Liver (tissue), 9 donors: ENCODE results near the gene GAD1. TPM values are rescaled to one million over a fixed set of nuclear protein-coding genes. Genes with fewer than 3 reads are reported as not detected.

Experiments
- DNase-seq: peaks from one replicate; pipeline ENCODE4 v3.0.0-alpha.2; 2017; ENCODE audit warnings: low spot score
- H3K27ac ChIP-seq, 2 donors: one replicate each; pipeline ENCODE4 v1.7.0; 2013; ENCODE audit warnings: inconsistent platforms in 2 of 2, low read length in 2 of 2, control low read depth in 1 of 2, low read depth in 1 of 2, mild to moderate bottlenecking in 1 of 2
- H3K27me3 ChIP-seq, 4 donors: one replicate each; pipeline versions ENCODE4 v1.6.1 to v1.7.0; 2013; ENCODE audit warnings: low read length in 3 of 4, inconsistent platforms in 1 of 4, mild to moderate bottlenecking in 1 of 4, moderate library complexity in 1 of 4; ENCODE audit not compliant: control insufficient read depth in 4 of 4, insufficient read depth in 4 of 4
- H3K36me3 ChIP-seq, 4 donors: one replicate each; pipeline versions ENCODE4 v1.6.1 to v1.7.0; 2013; ENCODE audit warnings: low read length in 3 of 4, mild to moderate bottlenecking in 3 of 4, low read depth in 1 of 4, moderate library complexity in 1 of 4; ENCODE audit not compliant: control insufficient read depth in 4 of 4, insufficient read depth in 3 of 4
- H3K4me1 ChIP-seq, 4 donors: one replicate each; pipeline versions ENCODE4 v1.6.1 to v1.7.0; 2013; ENCODE audit warnings: low read length in 3 of 4, mild to moderate bottlenecking in 3 of 4, moderate library complexity in 1 of 4; ENCODE audit not compliant: control insufficient read depth in 4 of 4, insufficient read depth in 4 of 4
- H3K4me3 ChIP-seq, 3 donors: one replicate each; pipeline versions ENCODE4 v1.6.1 to v1.7.0; 2013; ENCODE audit warnings: low read length in 3 of 3, control low read depth in 1 of 3, low read depth in 1 of 3, mild to moderate bottlenecking in 1 of 3
- H3K9ac ChIP-seq, 2 donors: one replicate each; pipeline ENCODE4 v1.7.0; 2013; ENCODE audit warnings: low read length in 2 of 2, mild to moderate bottlenecking in 2 of 2, moderate library complexity in 2 of 2, control low read depth in 1 of 2, low read depth in 1 of 2
- H3K9me3 ChIP-seq, 4 donors: one replicate each; pipeline versions ENCODE4 v1.6.1 to v1.7.0; 2013; ENCODE audit warnings: low read length in 3 of 4; ENCODE audit not compliant: control insufficient read depth in 4 of 4
- EGR1 ChIP-seq, 2 donors: IDR thresholded peaks; 2 replicates each; pipeline ENCODE4 v1.6.1; 2016 to 2018; ENCODE audit warnings: antibody characterized with exemption in 2 of 2, low read depth in 2 of 2
- FOXA1 ChIP-seq: IDR thresholded peaks from 2 replicates; pipeline ENCODE4 v1.6.1; 2016; ENCODE audit warnings: antibody characterized with exemption
- FOXA2 ChIP-seq: IDR thresholded peaks from 2 replicates; pipeline ENCODE4 v1.6.1; 2016; ENCODE audit warnings: antibody characterized with exemption
- GABPA ChIP-seq, 2 donors: IDR thresholded peaks in 1 of 2; conservative IDR thresholded peaks in 1 of 2; 2 replicates each; pipeline ENCODE4 v1.6.1; 2016; ENCODE audit warnings: antibody characterized with exemption in 2 of 2, mild to moderate bottlenecking in 1 of 2, moderate library complexity in 1 of 2
- HNF4A ChIP-seq, 2 donors: conservative IDR thresholded peaks; 2 replicates each; pipeline ENCODE4 v1.6.1; 2016; ENCODE audit warnings: antibody characterized with exemption in 2 of 2, mild to moderate bottlenecking in 2 of 2
- HNF4G ChIP-seq: IDR thresholded peaks from 2 replicates; pipeline ENCODE4 v1.6.1; 2016; ENCODE audit warnings: antibody characterized with exemption
- JUND ChIP-seq, 2 donors: IDR thresholded peaks; 2 replicates each; pipeline ENCODE4 v1.6.1; 2016; ENCODE audit warnings: antibody characterized with exemption in 2 of 2
- NR2F2 ChIP-seq: IDR thresholded peaks from 2 replicates; pipeline ENCODE4 v1.6.1; 2016; ENCODE audit warnings: antibody characterized with exemption
- RAD21 ChIP-seq, 2 donors: IDR thresholded peaks; 2 replicates each; pipeline ENCODE4 v1.6.1; 2016; ENCODE audit warnings: antibody characterized with exemption in 2 of 2, mild to moderate bottlenecking in 2 of 2
- RXRA ChIP-seq, 2 donors: IDR thresholded peaks; 2 replicates each; pipeline ENCODE4 v1.6.1; 2017 to 2018; ENCODE audit warnings: antibody characterized with exemption in 2 of 2, mild to moderate bottlenecking in 1 of 2
- SP1 ChIP-seq: IDR thresholded peaks from 2 replicates; pipeline ENCODE4 v1.6.1; 2018; ENCODE audit warnings: antibody characterized with exemption, mild to moderate bottlenecking
- TAF1 ChIP-seq: conservative IDR thresholded peaks from 2 replicates; pipeline ENCODE4 v1.6.1; 2016; ENCODE audit warnings: antibody characterized with exemption, mild to moderate bottlenecking
- YY1 ChIP-seq: IDR thresholded peaks from 2 replicates; pipeline ENCODE4 v1.6.1; 2016; ENCODE audit warnings: antibody characterized with exemption, mild to moderate bottlenecking
- WGBS: extraction: QIAGEN DNeasy Blood & Tissue Kit; methylation state at CpG from one replicate; pipeline ENCODE4 v1.1.7; 2013; 5-methylcytosine and 5-hydroxymethylcytosine counted together
- polyA plus RNA-seq, 2 donors: library from polyadenylated mRNA; stranded (reverse) in 1 of 2; unstranded in 1 of 2; fragments of 200-250 nt in 1 of 2; fragments of >200 nt in 1 of 2; fragmentation: Nextera tagmentation in 1 of 2; extraction: Ambion mirVana in 1 of 2; gene quantifications; one replicate each; pipeline versions ENCODE4 v1.2.1 to v1.2.3, GENCODE V29; 2013 to 2015
- total RNA-seq, 2 donors: library from RNA; depleted of rRNA; stranded (reverse); fragments of >200 nt; gene quantifications; one replicate each; pipeline ENCODE4 v1.2.3, GENCODE V29; 2014
- TF ChIP-seq, protein P1 (sequence below): IDR thresholded peaks from 2 replicates; pipeline ENCODE4 v1.6.1; 2016; ENCODE audit warnings: antibody characterized with exemption
- TF ChIP-seq, protein P2 (sequence below): fragments of 150-350 bp; IDR thresholded peaks from 2 replicates; pipeline ENCODE4 v1.5.1; 2017; ENCODE audit warnings: improper control_type of control experiment, low read depth, low read length; ENCODE audit not compliant: missing input control
- TF ChIP-seq, protein P3 (sequence below): IDR thresholded peaks from 2 replicates; pipeline ENCODE4 v1.6.1; 2016; ENCODE audit warnings: antibody characterized with exemption
- TF ChIP-seq, protein P4 (sequence below): IDR thresholded peaks from 2 replicates; pipeline ENCODE4 v1.6.1; 2016; ENCODE audit warnings: antibody characterized with exemption
- TF ChIP-seq, protein P5 (sequence below): IDR thresholded peaks from 2 replicates; pipeline ENCODE4 v1.6.1; 2016; ENCODE audit warnings: antibody characterized with exemption, mild to moderate bottlenecking
- donor health status: healthy.
- donor health status: healthy.
- donor health status: healthy.
- donor health status: healthy.
- donor health status: healthy.

GAD1 gene
- total and polyA plus RNA-seq, 4 donors: 0.08 to 0.19 TPM; not detected in 2

DNA sequence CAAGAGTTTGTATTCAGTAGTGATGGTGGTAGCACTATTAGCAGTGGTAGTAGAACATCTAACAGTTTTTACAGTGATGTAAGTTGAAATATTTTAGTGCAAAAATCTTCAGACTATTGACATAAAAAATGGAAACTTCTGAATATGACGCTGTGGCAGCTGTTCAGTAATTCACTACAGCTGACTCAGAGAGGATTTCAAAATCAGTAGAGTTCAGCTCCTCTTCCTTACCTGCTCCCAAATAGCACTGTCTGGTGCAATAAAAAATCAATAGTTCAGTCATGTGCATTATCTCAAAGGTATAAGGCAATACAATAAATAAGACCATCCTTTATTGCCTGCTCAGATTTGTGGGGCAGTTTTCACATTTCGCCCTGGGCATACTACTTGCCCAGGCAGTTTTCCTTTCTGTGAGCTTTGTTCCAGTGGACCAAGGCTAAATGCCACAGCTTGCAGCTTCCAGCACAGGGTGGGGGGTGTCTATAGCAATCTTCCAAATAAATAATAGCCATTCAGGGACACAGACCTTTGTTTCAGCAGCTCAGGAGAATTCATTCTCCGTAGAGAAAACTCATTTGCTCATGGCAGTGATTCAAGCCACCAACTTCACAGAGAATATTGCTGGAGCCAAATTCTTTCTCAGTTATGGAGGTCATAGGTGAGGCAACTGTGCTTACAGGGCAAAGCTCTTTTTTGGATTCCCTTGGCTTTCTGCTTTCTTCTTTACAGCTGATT is 78.5 kb downstream of the GAD1 start:
- DNase-seq: no peak
- Histone ChIP-seq H3K27ac (peak overlapping the region in 1 of 2 donors; percentile 64), H3K27me3 (no peaks in the 10 kb centered on the region), H3K4me3 (no peak overlapping the region), H3K9me3 (no peaks in the 10 kb centered on the region), H3K4me1 (peaks cover 0 to 10% (median 7%) of the 10 kb centered on the region in 4 donors), H3K36me3 (no peaks in the 10 kb centered on the region), H3K9ac (no peak overlapping the region)
- 47% methylated on average over 3 of the region's 3 CpGs for WGBS
- TF ChIP-seq, protein P1, sequence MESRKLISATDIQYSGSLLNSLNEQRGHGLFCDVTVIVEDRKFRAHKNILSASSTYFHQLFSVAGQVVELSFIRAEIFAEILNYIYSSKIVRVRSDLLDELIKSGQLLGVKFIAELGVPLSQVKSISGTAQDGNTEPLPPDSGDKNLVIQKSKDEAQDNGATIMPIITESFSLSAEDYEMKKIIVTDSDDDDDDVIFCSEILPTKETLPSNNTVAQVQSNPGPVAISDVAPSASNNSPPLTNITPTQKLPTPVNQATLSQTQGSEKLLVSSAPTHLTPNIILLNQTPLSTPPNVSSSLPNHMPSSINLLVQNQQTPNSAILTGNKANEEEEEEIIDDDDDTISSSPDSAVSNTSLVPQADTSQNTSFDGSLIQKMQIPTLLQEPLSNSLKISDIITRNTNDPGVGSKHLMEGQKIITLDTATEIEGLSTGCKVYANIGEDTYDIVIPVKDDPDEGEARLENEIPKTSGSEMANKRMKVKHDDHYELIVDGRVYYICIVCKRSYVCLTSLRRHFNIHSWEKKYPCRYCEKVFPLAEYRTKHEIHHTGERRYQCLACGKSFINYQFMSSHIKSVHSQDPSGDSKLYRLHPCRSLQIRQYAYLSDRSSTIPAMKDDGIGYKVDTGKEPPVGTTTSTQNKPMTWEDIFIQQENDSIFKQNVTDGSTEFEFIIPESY: peak; percentile 18
- TF ChIP-seq, protein P2, sequence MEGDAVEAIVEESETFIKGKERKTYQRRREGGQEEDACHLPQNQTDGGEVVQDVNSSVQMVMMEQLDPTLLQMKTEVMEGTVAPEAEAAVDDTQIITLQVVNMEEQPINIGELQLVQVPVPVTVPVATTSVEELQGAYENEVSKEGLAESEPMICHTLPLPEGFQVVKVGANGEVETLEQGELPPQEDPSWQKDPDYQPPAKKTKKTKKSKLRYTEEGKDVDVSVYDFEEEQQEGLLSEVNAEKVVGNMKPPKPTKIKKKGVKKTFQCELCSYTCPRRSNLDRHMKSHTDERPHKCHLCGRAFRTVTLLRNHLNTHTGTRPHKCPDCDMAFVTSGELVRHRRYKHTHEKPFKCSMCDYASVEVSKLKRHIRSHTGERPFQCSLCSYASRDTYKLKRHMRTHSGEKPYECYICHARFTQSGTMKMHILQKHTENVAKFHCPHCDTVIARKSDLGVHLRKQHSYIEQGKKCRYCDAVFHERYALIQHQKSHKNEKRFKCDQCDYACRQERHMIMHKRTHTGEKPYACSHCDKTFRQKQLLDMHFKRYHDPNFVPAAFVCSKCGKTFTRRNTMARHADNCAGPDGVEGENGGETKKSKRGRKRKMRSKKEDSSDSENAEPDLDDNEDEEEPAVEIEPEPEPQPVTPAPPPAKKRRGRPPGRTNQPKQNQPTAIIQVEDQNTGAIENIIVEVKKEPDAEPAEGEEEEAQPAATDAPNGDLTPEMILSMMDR: no peak
- TF ChIP-seq RXRA (IDR thresholded peaks at IDR 0.05) (peak; percentile 62 to 71), TAF1 (no peak), JUND (IDR thresholded peaks at IDR 0.05) (peak; percentile 32 to 76), GABPA (IDR thresholded peaks at IDR 0.05 in 1 of 2, conservative IDR thresholded peaks at IDR 0.05 in 1 of 2) (no peak), RAD21 (IDR thresholded peaks at IDR 0.05) (no peak), SP1 (no peak), EGR1 (IDR thresholded peaks at IDR 0.05; ENCODE audit: low read depth in 2 of 2) (no peak), YY1 (peak; percentile 9), FOXA2 (no peak), HNF4A (conservative IDR thresholded peaks at IDR 0.05) (peak; percentile 46), HNF4G (no peak), FOXA1 (no peak), NR2F2 (no peak)
- TF ChIP-seq, protein P3, sequence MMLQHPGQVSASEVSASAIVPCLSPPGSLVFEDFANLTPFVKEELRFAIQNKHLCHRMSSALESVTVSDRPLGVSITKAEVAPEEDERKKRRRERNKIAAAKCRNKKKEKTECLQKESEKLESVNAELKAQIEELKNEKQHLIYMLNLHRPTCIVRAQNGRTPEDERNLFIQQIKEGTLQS: peak; percentile 19
- TF ChIP-seq, protein P4, sequence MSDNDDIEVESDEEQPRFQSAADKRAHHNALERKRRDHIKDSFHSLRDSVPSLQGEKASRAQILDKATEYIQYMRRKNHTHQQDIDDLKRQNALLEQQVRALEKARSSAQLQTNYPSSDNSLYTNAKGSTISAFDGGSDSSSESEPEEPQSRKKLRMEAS: no peak
- TF ChIP-seq, protein P5, sequence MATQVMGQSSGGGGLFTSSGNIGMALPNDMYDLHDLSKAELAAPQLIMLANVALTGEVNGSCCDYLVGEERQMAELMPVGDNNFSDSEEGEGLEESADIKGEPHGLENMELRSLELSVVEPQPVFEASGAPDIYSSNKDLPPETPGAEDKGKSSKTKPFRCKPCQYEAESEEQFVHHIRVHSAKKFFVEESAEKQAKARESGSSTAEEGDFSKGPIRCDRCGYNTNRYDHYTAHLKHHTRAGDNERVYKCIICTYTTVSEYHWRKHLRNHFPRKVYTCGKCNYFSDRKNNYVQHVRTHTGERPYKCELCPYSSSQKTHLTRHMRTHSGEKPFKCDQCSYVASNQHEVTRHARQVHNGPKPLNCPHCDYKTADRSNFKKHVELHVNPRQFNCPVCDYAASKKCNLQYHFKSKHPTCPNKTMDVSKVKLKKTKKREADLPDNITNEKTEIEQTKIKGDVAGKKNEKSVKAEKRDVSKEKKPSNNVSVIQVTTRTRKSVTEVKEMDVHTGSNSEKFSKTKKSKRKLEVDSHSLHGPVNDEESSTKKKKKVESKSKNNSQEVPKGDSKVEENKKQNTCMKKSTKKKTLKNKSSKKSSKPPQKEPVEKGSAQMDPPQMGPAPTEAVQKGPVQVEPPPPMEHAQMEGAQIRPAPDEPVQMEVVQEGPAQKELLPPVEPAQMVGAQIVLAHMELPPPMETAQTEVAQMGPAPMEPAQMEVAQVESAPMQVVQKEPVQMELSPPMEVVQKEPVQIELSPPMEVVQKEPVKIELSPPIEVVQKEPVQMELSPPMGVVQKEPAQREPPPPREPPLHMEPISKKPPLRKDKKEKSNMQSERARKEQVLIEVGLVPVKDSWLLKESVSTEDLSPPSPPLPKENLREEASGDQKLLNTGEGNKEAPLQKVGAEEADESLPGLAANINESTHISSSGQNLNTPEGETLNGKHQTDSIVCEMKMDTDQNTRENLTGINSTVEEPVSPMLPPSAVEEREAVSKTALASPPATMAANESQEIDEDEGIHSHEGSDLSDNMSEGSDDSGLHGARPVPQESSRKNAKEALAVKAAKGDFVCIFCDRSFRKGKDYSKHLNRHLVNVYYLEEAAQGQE: no peak
